ENCODE measurements around the gene ENAM. TPM values are rescaled to one million over a fixed set of nuclear protein-coding genes. Genes with fewer than 3 reads are reported as not detected.

Gene ENAM
- total RNA-seq = 0.25 TPM

DNA sequence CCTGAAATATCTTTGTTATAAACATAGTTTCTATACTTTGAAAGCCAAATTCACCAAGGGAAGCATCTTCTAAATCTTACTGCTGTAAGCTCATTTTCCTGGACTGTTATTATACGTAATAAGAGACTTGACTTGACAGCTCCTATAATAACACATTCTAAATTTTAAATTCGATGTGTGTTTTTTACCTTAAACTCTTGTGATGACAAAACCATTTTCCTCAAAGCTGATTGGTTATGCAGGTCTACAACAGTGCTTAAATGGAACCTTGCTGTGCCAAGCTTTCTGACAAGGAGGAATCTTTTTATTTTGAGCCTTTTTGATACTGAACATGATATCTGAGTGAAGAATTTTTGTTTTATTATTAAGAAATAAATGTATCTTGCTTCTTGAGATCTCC, at the start of gene ENAM:
TSS of gene ENAM (plus strand) at position 301 of the 400 bp plus-strand sequence. CDS start 757 bp downstream, outside the sequence.
- no peak for ATAC-seq

DNA sequence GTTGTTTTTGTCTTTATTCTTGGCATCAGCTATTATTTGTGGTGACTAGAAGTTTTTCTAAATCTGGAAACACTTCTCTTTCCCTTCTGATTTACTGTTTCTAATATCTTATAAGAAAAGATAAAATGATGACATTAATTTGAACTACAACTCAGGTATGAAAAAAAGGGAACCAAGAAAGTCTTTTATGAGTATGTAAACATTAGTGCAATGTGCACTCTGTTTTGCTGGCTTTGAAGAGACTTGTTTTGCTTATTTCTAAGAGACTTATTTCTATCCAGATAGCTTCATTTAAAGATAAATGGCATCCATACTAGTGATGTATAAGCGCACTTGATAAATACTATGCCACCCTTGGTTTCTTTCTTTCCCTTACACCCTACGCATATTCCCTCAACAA, 46.6 kb upstream of the ENAM start:
- ATAC-seq (no peak), DNase-seq (ENCODE audit: low spot score) (no peak)

More for the DNA sequence above, at the start of gene ENAM:
- no peak for DNase-seq (ENCODE audit: low spot score)

- DNase-seq (ENCODE audit: low spot score) (no peak), ATAC-seq (peak; percentile 41)
Observed at GRCh38 chr4:70583952-70584834, 44.4 kb upstream of the ENAM start.

DNA sequence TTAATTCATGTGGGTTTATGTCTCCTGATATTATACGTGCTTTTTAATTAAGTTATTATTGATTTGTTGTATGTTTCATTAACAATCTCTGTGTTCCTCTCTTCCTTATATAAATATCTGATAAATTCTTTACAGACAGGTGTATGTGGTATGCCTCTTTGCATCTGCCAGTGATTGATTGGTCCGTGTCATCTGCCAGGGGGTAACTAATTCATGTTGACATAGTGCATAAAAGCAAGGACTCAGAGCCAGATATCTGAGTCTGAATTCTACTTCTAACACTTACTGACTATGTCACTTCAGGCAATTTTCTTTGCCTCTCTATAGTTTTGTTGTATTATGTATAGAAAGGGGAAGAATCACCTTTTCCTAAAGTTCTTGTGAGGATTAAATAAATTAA, 41.7 kb upstream of the ENAM start:
- DNase-seq (ENCODE audit: low spot score) (no peak), ATAC-seq (no peak)

- DNase-seq (ENCODE audit: low spot score) (no peak), ATAC-seq (no peak)
Observed at GRCh38 chr4:70589785-70590184, 38.8 kb upstream of the ENAM start.

- DNase-seq (ENCODE audit: low spot score) (no peak), ATAC-seq (no peak)
Observed at GRCh38 chr4:70591955-70592582, 36.5 kb upstream of the ENAM start, which contains the start of gene AMBN. Gene AMBN (plus strand): TSS chr4:70592256. CDS start chr4:70592359, 103 bp downstream.

- ATAC-seq (no peak), DNase-seq (ENCODE audit: low spot score) (no peak)
Observed at GRCh38 chr4:70594196-70594595, 34.3 kb upstream of the ENAM start.

DNA sequence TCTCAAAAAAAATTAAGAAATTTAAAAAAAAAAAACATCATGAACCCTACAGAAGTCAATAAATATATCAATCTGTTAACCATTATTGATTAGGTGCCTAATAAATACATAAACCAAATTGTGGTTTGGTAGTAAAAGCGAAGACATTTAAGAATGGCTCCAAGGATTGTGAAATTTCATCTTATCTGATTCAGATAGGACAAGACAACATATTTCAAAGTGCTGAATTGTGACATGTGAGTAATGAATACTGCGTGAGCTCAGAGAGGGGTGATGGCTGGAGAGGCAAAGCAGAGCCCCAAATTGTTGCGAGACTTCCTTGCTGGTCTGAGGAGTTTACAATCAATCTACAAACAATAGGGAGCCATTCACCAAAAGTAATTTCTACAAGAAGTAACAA, 28.2 kb upstream of the ENAM start:
- ATAC-seq (no peak), DNase-seq (ENCODE audit: low spot score) (no peak)

GRCh38 chr4:70600977-70601376, 27.6 kb upstream of the ENAM start:
- ATAC-seq (no peak), DNase-seq (ENCODE audit: low spot score) (no peak)

- ATAC-seq (peak; percentile 99), DNase-seq (ENCODE audit: low spot score) (peak; percentile 50)
Observed at GRCh38 chr4:70601422-70602039, 27.0 kb upstream of the ENAM start.

GRCh38 chr4:70603856-70604255, 24.7 kb upstream of the ENAM start:
- DNase-seq (ENCODE audit: low spot score) (no peak), ATAC-seq (no peak)

GRCh38 chr4:70606459-70606858, 22.1 kb upstream of the ENAM start:
- ATAC-seq (no peak), DNase-seq (ENCODE audit: low spot score) (no peak)

GRCh38 chr4:70607334-70607853, 21.1 kb upstream of the ENAM start:
- no peak for DNase-seq (ENCODE audit: low spot score)
- ATAC-seq = no peak

DNA sequence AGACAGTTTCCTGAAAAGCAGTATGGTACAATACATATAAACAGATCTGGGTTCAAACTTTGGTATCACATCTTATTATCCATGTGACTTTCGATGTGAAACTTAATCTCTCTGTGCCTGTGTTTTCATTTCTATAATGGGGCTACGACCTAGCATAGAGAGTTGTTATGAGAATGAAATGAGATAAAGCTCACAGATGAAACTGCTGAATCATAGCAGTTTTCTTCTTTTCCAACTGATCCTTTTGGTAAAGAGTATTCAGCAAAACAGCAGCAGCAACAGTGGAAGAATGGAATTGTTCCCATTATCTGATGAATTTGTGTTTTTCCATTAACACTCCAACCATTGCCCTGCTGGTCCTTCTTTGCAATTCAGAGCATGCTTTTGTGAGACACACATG, 20.2 kb upstream of the ENAM start:
- no peak for ATAC-seq
- DNase-seq (ENCODE audit: low spot score) = no peak

GRCh38 chr4:70613306-70614183, 15.0 kb upstream of the ENAM start:
- ATAC-seq = peak; percentile 44
- no peak for DNase-seq (ENCODE audit: low spot score)

DNA sequence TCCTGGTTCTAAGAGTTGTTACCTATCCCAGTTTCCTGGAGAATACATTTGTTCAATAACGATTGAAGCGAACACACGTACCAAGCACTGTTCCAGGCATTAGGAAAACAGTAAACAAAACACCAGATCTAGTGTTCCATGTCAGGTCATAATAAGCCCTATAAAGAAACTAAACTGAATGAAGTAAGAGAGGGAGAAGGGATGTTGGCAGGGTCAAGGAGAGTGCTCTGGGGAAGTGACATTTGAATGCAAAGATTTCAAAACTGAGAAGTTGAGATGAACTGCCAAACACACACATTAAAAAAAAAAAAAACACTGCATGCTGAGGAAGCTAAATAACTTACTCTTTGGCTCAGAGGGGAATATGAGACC, 14.4 kb upstream of the ENAM start:
- no peak for DNase-seq (ENCODE audit: low spot score)
- ATAC-seq = peak; percentile 52

DNA sequence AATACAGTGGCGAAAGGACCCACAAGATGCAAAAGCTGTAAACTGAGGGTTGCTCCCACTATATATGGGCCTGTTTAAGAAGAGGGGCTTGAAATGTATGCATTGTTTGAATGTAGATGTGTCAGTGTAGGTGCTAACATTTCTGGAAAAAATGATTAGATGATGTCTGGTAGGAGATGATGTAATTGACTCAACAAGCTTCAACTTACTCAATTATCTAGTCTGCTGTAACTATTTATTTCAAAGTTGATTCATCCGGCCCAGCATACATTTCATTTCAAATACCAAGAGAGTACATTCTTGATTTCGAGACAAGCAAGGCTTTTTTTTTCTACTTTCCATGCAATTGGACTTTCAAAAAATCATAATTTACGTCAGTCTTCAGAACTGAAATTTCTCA, 9.3 kb upstream of the ENAM start:
- DNase-seq (ENCODE audit: low spot score) (no peak), ATAC-seq (no peak)

DNA sequence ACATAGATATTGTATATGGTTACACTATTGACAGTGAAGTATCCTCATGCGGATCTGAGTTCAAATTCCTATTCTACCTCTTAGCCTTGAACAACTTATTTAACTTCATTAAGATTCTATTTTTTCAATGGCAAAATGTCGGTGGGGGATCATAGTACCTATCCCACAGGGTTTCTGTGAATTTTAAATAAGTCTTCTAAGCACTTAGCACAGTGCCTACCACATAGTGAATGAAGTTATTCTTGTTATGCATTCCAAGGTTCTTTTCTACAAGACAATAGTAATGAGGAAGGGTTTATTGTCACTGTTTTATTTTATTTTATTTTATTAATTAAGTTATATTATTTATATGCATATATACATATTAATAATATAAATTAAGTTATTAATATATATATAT, 8.8 kb upstream of the ENAM start:
- DNase-seq (ENCODE audit: low spot score) (no peak), ATAC-seq (no peak)

DNA sequence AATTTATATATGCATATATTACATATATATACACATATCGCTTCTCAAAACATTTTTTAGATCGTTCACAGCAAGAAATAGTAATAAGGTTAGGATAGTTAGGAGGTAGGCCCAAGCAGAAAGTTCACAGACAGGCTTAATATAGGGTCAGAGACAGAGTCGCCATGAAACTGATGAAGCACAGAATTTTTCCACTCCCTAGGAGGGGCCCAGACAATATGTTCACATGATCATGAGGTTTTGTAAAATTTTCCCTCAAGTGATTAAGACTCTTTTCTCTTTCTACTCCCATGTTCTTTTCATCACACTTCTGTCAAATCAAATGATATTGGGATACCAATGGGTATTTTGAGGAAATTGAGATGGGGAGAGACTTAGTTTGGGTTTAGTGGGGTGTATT, 5.2 kb upstream of the ENAM start:
- no peak for ATAC-seq
- DNase-seq (ENCODE audit: low spot score) = no peak

GRCh38 chr4:70624226-70624793, 4.2 kb upstream of the ENAM start:
- DNase-seq (ENCODE audit: low spot score) = no peak
- ATAC-seq = no peak

Data from left lobe of liver (tissue), 2 donors.